ENCODE measurements around the gene CAMP.
"Not testable (repeated sequence)": the region's sequence is repeated elsewhere in the genome, so short reads cannot be mapped to it uniquely, and the experiment has no call there.

The CAMP gene

DNA sequence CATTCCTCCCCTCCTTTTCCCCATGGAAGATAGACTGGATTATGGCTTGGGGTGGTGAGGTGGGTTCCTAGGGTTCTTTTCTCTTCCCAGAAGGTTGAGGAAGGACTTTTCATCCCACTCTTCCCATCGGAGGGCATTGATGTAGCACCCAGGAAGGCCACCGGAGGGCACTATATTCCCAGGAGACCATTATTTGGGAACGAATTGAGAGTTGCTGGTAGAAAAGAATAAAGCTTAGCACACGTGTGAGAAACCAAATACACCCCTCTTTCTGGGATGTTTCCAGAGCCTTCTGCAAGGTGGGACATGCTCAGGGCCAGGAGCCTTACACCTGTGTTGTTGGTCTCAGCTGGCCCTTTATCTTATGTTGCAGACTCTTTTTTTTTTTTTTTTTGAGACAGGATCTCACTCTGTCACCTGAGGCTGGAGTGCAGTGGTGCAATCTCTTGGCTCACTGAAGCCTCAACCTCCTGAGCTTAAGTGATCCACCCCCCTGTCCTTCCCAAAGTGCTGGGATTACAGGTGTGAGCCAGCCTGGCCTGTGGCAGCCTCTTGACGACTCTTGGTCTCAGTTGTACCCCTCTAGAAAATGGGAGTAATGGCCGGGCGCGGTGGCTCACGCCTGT is 28.7 kb upstream of the CAMP start:
- no peak for DNase-seq (ENCODE audit: extremely low read depth, low read depth)
- TF ChIP-seq, protein P1, sequence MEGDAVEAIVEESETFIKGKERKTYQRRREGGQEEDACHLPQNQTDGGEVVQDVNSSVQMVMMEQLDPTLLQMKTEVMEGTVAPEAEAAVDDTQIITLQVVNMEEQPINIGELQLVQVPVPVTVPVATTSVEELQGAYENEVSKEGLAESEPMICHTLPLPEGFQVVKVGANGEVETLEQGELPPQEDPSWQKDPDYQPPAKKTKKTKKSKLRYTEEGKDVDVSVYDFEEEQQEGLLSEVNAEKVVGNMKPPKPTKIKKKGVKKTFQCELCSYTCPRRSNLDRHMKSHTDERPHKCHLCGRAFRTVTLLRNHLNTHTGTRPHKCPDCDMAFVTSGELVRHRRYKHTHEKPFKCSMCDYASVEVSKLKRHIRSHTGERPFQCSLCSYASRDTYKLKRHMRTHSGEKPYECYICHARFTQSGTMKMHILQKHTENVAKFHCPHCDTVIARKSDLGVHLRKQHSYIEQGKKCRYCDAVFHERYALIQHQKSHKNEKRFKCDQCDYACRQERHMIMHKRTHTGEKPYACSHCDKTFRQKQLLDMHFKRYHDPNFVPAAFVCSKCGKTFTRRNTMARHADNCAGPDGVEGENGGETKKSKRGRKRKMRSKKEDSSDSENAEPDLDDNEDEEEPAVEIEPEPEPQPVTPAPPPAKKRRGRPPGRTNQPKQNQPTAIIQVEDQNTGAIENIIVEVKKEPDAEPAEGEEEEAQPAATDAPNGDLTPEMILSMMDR (IDR thresholded peaks at IDR 0.05; ENCODE audit: low read depth, low read length) = peak; percentile 76

DNA sequence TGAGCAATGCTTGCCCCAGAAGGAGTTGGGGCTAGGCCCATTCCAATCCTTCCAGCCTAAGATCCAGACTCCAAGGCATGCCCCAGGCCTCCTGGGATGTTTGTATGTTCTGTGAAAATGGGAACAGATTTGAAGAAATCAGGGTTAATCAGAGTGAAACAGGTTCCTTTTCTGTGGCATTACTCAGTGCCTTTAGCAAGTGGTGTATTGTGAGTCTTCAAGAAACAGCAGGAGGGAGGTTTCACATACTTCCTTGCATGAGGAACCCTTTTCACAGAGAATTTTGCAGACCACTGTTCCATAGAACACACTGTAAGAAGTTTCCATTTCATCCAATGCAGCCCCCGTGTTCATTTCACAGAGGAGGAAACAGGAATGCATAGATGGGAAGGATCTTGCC is 26.7 kb upstream of the CAMP start:
- no peak for DNase-seq (ENCODE audit: extremely low read depth, low read depth)
- TF ChIP-seq, protein P1 (IDR thresholded peaks at IDR 0.05; ENCODE audit: low read depth, low read length) = no peak

DNA sequence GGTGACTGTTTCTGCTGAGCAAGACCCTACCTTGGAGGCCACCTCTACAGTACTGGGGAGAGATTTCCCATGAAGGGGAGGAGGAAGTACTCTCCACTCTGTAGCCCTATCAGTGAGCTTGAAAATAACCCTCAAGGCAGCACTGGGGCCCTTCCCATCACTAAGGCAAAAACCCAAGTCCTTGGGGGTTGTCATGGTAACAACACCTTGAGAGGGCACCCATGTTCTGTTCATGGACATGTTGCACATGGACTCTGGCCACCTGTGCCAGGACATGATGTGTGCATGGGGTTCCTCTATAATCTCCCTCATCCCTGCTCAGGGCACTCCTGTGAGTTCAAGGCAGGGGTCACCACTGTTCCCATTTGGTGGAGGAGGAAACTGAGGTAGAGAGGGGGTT is 24.2 kb upstream of the CAMP start:
- TF ChIP-seq, protein P1 (IDR thresholded peaks at IDR 0.05; ENCODE audit: low read depth, low read length) = no peak
- no peak for DNase-seq (ENCODE audit: extremely low read depth, low read depth)

DNA sequence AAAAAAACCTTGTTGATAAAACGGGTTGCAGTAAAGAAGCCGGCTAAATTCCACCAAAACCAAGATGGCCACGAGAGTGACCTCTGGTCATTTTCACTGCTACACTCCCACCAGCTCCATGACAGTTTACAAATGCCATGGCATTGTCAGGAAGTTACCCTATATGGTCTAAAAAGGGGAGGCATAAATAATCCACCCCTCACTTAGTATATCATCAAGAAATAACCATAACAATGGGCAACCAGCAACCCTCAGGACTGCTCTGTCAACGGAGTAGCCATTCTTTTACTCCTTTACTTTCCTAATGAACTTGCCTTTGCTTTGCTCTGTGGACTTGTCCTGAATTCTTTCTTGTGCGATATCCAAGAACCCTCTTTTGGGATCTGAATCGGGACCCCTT is 20.7 kb upstream of the CAMP start:
- no peak for DNase-seq (ENCODE audit: extremely low read depth, low read depth)
- TF ChIP-seq, protein P1 (IDR thresholded peaks at IDR 0.05; ENCODE audit: low read depth, low read length) = no peak

DNA sequence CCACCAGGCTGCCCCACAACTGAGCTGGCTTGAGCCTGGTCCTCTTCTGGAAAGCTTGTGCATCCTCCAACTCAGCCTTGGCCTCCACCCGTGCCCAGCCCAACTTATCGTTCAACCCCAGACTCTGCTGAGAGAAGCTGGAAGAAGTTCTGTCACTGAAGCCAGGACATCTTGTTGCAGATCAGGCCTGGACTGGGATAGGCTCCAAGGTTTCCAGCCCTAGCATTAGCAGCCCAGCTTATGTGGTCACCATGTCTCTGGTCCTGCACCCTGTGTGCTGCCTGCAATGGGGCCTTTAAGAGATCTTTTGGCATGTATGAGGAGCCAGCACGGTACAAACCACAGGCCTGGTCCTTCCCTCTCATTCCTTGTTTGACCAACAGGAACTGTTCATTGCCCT is 15.2 kb upstream of the CAMP start:
- no peak for DNase-seq (ENCODE audit: extremely low read depth, low read depth)

DNA sequence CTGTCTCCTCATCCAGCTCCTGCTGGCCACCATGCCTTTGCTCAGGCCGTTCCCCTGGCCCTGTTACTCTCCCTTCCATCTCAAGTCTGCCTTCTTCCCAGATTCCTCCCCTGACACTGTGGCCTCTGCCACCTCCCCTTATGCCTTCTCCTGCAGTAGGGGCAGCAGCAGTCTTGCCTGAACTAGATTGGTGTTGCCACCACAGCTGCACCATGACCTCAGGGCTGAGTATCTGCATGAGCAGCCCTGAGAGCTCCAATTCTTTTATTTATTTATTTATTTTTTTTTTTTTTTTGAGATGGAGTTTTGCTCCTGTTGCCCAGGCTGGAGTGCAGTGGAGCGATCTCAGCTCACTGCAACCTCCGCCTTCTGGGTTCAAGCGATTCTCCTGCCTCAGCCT is 13.8 kb upstream of the CAMP start:
- TF ChIP-seq, protein P1 (IDR thresholded peaks at IDR 0.05; ENCODE audit: low read depth, low read length) = no peak
- no peak for DNase-seq (ENCODE audit: extremely low read depth, low read depth)

More for the DNA sequence above, 15.2 kb upstream of the CAMP start:
- TF ChIP-seq, protein P1 (IDR thresholded peaks at IDR 0.05; ENCODE audit: low read depth, low read length) = no peak

DNA sequence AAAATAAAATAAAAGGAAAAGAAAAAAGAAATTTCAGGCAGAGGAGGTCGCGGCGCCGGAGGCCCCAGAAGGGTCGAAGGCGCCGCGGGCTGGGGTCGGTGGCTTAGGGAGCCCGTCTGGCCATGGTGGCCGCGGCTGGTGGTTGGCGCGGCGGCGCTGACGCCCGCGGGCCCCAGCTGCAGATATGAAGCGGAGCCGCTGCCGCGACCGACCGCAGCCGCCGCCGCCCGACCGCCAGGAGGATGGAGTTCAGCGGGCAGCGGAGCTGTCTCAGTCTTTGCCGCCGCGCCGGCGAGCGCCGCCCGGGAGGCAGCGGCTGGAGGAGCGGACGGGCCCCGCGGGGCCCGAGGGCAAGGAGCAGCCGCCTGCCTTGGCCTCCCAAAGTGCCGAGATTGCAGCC is 12.8 kb upstream of the CAMP start:
- not testable (repeated sequence) for DNase-seq (ENCODE audit: extremely low read depth, low read depth)

DNA sequence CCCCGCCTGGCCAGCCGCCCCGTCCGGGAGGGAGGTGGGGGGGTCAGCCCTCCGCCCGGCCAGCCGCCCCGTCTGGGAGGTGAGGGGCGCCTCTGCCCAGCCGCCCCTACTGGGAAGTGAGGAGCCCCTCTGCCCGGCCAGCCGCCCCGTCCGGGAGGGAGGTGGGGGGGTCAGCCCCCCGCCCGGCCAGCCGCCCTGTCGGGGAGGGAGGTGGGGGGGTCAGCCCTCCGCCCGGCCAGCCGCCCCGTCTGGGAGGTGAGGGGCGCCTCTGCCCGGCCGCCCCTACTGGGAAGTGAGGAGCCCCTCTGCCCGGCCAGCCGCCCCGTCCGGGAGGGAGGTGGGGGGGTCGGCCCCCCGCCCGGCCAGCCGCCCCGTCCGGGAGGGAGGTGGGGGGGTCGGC is 11.5 kb upstream of the CAMP start:
- not testable (repeated sequence) for DNase-seq (ENCODE audit: extremely low read depth, low read depth)
